ENCODE data around the gene RDH5.
"Not testable (repeated sequence)": the region's sequence is repeated elsewhere in the genome, so short reads cannot be mapped to it uniquely, and the experiment has no call there.

Gene RDH5

DNA sequence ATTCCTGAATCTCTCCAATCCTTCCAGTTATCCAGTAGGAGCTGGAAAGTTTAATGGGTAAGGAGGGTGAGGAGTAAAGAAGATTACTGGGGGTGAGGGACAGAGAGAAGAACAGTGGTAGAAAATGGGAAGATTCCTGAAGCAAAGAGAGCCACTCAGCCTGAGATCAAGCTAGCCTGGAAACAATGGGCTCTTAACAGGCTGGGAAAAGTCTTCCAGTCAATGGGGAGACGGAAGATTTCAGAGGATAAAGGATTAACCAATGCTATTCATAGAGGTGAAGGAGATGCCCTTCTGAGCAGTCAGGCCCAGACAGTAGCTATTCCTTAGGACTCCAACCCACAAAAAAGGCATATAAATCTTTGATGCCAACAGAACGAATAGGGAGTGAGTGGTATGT lies 37.5 kb downstream of the RDH5 start:
- no peak for DNase-seq (ENCODE audit: low read depth, low spot score)
- TF ChIP-seq, protein P1, sequence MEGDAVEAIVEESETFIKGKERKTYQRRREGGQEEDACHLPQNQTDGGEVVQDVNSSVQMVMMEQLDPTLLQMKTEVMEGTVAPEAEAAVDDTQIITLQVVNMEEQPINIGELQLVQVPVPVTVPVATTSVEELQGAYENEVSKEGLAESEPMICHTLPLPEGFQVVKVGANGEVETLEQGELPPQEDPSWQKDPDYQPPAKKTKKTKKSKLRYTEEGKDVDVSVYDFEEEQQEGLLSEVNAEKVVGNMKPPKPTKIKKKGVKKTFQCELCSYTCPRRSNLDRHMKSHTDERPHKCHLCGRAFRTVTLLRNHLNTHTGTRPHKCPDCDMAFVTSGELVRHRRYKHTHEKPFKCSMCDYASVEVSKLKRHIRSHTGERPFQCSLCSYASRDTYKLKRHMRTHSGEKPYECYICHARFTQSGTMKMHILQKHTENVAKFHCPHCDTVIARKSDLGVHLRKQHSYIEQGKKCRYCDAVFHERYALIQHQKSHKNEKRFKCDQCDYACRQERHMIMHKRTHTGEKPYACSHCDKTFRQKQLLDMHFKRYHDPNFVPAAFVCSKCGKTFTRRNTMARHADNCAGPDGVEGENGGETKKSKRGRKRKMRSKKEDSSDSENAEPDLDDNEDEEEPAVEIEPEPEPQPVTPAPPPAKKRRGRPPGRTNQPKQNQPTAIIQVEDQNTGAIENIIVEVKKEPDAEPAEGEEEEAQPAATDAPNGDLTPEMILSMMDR (IDR thresholded peaks at IDR 0.05; ENCODE audit: low read depth, low read length) = no peak
- no peak overlapping the region for H3K4me3 ChIP-seq (ENCODE audit: low read depth, low read length)
- in situ Hi-C loops (cut with HindIII; ENCODE audit: low sequenced_read_pairs) = no loop called here

DNA sequence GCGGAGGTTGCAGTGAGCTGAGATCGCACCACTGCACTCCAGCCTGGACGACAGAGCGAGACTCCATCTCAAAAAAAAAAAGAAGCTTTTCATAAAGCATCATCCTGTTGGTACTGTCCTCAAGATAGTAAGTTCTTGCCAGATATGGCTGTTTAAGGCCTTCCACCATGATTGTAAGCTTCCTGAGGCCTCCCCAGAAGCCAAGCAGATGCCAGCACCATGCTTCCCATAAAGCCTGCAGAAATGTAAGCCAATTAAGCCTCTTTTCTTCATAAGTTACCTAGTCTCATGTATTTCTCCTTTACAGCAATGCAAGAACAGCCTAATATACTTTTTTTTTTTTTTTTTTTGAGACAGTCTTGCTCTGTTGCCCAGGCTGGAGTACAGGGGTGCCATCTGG lies 38.4 kb downstream of the RDH5 start:
- DNase-seq (ENCODE audit: low read depth, low spot score); H3K4me3 ChIP-seq (ENCODE audit: low read depth, low read length); in situ Hi-C loops (cut with HindIII; ENCODE audit: low sequenced_read_pairs): not testable (repeated sequence)

DNA sequence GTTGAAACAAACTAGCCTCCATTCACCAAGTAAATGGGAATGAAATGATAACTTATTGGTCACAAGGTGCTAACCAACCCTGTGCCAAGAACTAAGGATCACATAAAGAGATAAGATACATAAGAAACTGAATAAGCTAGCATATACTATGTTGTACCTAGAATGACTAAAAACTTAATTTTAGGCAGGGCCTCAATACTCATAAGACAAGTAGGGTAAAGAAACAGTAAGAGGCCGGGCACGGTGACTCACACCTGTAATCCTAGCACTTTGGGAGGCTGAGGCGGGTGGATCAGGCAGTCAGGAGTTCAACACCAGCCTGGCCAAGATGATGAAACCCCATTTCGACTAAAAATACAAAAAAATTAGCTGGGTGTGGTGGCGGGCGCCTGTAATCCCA lies 40.5 kb downstream of the RDH5 start:
- DNase-seq (ENCODE audit: low read depth, low spot score) = no peak
- H3K4me3 ChIP-seq (ENCODE audit: low read depth, low read length) = no peak overlapping the region
- TF ChIP-seq, protein P1 (IDR thresholded peaks at IDR 0.05; ENCODE audit: low read depth, low read length) = no peak
- in situ Hi-C loops (cut with HindIII; ENCODE audit: low sequenced_read_pairs) = no loop called here

DNA sequence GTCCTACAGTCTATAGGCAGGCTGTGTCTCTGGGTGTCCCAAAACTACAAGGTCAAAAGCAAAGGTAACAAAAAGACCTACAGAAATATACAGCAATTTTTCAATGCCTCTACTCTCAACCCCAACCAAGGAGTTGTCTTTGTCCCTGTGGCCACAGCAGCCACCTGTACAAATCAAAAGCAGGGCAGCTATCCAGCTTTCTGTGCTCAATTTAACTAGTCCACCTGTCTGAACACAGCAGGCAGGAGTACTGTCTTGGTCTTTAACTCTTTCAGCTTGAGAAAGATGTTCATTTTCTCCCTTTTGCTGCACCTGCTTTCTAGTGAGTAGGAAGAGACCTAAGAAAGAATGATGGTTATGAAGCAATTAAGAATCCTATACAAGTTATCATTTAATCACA lies 42.5 kb downstream of the RDH5 start:
- TF ChIP-seq, protein P1 (IDR thresholded peaks at IDR 0.05; ENCODE audit: low read depth, low read length) = no peak
- H3K4me3 ChIP-seq (ENCODE audit: low read depth, low read length) = no peak overlapping the region
- no peak for DNase-seq (ENCODE audit: low read depth, low spot score)
- in situ Hi-C loops (cut with HindIII; ENCODE audit: low sequenced_read_pairs) = no loop called here

DNA sequence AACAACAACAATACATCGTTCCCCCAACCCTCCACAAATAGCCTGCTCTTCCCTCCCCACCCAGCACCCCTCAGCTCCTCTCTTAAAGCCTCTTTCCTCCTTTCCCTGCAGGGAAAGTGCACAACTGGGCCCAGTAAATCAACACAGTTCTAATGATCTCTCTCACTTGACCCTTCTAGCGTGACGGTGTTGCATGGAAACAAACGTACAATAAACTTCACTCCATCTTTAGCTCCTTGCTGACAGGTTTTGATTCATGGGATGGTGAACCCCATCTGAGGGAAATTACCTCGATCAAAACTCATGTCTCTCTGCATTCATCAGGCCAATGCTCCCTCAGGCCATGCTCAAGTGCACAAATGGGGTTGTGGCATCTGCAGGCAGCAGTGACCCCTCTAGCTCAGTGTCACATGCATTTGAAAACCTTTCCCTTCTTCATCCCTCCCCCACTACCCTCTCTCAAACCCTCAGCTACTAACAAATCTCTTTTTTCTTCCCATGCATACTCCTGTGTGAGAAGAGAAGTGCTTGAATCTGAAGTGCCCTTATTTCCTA lies 45.6 kb downstream of the RDH5 start:
- DNase-seq (ENCODE audit: low read depth, low spot score) = no peak

DNA sequence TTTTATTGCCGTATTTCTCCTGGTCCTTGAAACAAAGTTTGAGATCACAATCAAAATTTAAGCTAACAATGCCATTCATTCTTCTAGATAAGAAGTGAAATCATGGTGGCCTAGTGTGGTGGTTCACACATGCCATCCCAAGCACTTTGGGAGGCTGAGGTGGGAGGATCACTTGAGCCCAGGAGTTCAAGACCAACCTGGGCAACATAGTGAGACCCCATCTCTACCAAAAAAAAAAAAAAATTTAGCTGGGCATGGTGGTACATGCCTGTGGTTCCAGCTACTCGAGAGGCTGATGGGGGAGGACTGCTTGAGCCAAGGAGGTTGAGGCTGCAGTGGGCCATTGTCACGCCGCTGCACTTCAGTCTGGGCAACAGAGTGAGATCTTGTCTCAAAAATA lies 47.0 kb downstream of the RDH5 start:
- H3K4me3 ChIP-seq (ENCODE audit: low read depth, low read length) = no peak overlapping the region
- in situ Hi-C loops (cut with HindIII; ENCODE audit: low sequenced_read_pairs) = no loop called here

More for the DNA sequence above, 45.6 kb downstream of the RDH5 start:
- TF ChIP-seq, protein P1 (IDR thresholded peaks at IDR 0.05; ENCODE audit: low read depth, low read length) = no peak
- in situ Hi-C loops (cut with HindIII; ENCODE audit: low sequenced_read_pairs) = no loop called here
- no peak overlapping the region for H3K4me3 ChIP-seq (ENCODE audit: low read depth, low read length)

DNA sequence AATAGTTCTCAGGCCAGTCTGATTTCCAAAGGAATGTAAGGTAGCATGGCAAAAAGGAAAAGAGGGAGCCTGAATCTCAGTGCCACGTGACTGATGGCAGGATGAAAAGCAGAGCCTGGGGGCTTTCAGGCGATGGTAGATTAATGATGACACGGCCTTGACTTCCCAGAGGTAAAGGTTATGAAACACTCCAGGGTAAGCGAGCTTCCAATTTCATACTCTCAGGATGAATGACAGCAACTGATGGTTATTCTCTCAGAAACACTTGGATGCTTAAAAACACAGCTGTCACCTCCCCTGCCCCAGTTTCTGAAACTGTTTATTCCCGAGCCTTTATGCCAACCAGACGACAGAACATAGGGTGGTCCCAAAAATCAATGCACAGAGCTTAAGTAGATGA lies 51.5 kb downstream of the RDH5 start:
- TF ChIP-seq, protein P1 (IDR thresholded peaks at IDR 0.05; ENCODE audit: low read depth, low read length) = no peak
- no peak overlapping the region for H3K4me3 ChIP-seq (ENCODE audit: low read depth, low read length)
- no peak for DNase-seq (ENCODE audit: low read depth, low spot score)
- in situ Hi-C loops (cut with HindIII; ENCODE audit: low sequenced_read_pairs) = no loop called here

More for the DNA sequence above, 47.0 kb downstream of the RDH5 start:
- DNase-seq (ENCODE audit: low read depth, low spot score) = no peak
- TF ChIP-seq, protein P1 (IDR thresholded peaks at IDR 0.05; ENCODE audit: low read depth, low read length) = no peak
